HG03175 (cell line): ENCODE data around the gene PBX4.

Experiments
- ATAC-seq: cut with Tn5 transposase; IDR thresholded peaks from one replicate; pipeline ENCODE4 v1.9.1; 2021; ENCODE audit warnings: mild to moderate bottlenecking, moderate library complexity; ENCODE audit not compliant: unreplicated experiment

The PBX4 gene

GRCh38 chr19:19527674-19528625, 90.5 kb downstream of the PBX4 start:
- no peak for ATAC-seq

- ATAC-seq, result no peak
Measured at GRCh38 chr19:19527371-19527656, 91.2 kb downstream of the PBX4 start.

- ATAC-seq, result no peak
Measured at GRCh38 chr19:19526581-19527370, 91.7 kb downstream of the PBX4 start.

- no peak for ATAC-seq
Measured at GRCh38 chr19:19525611-19526380, 92.7 kb downstream of the PBX4 start.

GRCh38 chr19:19524053-19524452, 94.4 kb downstream of the PBX4 start:
- no peak for ATAC-seq

- no peak for ATAC-seq
Measured at GRCh38 chr19:19523177-19523576, 95.3 kb downstream of the PBX4 start.

GRCh38 chr19:19520989-19521388, 97.5 kb downstream of the PBX4 start:
- ATAC-seq, result no peak

GRCh38 chr19:19517235-19517619, 101.3 kb downstream of the PBX4 start:
- ATAC-seq, result no peak

GRCh38 chr19:19515642-19516519, 102.6 kb downstream of the PBX4 start, which contains the start of gene NDUFA13:
Gene NDUFA13, plus strand, starts transcription at chr19:19516225. Its CDS starts 14 bp downstream, at chr19:19516239.
- peak; percentile 85 for ATAC-seq

GRCh38 chr19:19514881-19515641, 103.4 kb downstream of the PBX4 start, which contains the start of gene TSSK6:
Gene TSSK6, minus strand, starts transcription at chr19:19515548. Its CDS starts 121 bp downstream, at chr19:19515427.
- ATAC-seq, result no peak

- ATAC-seq, result no peak
Measured at GRCh38 chr19:19514215-19514657, 104.3 kb downstream of the PBX4 start.

- no peak for ATAC-seq
Measured at GRCh38 chr19:19513682-19514081, 104.8 kb downstream of the PBX4 start.
